DMS53 treated with DMSO at 0.1 percent for 48 hours (cell line): Measurements from ENCODE around the gene HLA-B.

Source experiments
- DNase-seq: peaks from one replicate; lab custom pipeline; 2025; ENCODE audit not compliant: unreplicated experiment; lab: John Stamatoyannopoulos, UW

The HLA-B gene

DNA sequence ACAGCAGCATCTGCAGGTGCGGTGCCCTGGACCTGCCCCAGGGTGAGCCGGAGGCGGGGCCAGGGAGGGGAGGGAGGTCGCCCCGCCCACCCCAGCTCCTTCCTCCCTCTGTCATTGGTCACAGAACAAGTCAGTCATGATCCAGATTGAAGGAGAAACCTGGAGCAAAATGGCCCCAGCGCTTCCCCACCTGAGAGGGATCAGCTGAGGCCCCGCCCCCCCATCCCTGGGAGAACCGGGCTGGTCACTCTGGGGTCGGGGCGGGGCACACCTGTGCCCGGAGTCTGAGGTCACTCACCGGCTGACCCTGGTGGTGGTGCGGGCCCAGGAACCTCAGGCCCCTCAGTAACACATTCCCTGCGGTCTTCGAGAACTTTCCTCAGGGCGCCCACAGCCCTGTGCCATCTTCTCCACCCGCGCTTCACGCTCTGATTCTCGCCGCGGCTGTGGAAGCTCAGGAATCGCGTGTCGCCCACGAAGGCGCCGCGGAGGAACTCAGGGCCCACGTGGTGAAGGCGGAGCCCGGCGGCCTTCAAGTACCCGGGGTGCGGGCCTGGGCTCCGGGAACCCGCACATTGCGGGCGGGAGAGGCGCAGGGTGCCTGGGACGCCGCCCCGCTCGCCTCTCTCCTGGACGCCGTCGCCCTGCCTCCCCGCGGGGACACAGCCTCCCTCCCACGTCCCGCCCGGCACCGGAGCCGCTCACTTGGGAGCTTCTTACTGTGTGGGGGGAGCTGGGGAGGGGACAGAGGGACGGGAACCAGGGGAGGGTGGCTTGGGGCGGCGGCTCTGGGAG is 48.7 kb downstream of the HLA-B start:
- DNase-seq, result peak; percentile 96

DNA sequence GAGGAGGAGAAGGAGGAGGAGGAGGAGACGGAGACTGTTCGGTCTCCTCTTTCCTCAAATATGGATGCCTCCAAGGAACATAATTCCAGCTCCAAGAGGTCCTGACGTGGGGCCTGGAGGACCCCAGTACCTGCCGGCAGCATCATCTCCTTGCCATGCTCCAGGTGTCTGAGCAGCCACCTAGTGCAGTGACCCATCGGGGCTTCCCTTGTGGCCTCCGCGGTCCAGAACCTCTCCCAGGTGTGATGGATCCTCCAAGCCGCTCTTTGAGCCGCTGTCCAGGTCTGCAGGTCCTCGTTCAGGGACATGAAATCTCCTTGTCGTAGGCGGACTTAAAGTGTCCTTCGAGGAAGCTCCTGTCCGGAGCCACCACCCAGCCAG is 49.3 kb downstream of the HLA-B start:
- no peak for DNase-seq

DNA sequence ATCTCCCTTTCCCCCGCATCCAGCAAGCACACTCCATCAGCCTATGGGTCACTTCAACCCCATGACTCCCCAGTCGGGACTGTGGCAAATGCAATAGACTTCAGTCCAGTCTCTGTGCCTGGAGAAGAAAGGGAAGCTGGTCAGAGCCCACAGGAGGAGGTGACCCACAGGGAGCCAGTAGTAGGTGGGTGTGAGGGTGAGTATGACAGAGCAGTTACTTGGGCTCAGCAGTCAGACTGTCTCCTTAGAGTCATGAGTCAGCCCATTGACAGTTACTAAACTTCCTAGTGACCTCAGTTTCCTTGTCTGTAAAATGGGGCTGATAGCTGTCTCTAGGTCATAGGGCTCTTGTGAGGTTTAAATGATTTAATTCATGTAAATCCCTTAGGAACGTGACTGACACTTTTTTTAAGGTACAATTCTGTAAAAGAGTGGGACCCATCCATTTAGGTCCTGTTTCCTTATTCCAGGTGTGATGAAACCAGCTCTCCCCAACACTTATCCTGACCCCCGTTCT is 51.2 kb downstream of the HLA-B start:
- DNase-seq, result no peak

DNA sequence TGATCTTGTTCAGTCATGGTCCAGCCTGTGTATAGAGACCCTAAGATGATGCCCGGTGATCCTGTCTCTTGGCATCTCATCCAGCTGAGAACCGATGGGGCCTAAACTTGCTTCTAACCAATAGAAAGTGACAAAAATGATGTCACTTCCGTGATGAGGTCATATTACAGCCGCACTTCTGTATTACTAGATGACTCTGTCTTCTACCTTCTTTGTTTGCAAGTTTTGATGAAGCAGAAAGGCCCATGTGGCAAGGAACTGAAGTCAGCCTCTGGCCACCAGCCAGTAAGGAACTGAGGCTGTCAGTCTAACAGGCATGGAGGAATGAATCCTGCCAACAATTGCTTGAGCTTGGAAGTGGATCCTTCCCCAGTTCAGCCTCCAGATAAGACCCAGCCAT is 52.3 kb downstream of the HLA-B start:
- no peak for DNase-seq
